Stomach (tissue), 4 donors: Measurements from ENCODE around the gene ARHGAP10.

Experiments
- CTCF ChIP-seq, 7 experiments: fragments of 450-650 bp in 4 of 7; fragments of 200-600 bp in 3 of 7; sonication (generic) in 3 of 7; IDR thresholded peaks; one replicate each; pipeline ENCODE4 v1.5.1; 2016 to 2019; ENCODE audit warnings: antibody characterized with exemption in 7 of 7, control low read depth in 2 of 7, mild to moderate bottlenecking in 1 of 7
- POLR2A ChIP-seq, 4 donors: fragments of 450-650 bp; IDR thresholded peaks; one replicate each; pipeline ENCODE4 v1.6.1; 2016; ENCODE audit warnings: antibody characterized with exemption in 4 of 4, control low read depth in 2 of 4, mild to moderate bottlenecking in 1 of 4, moderate library complexity in 1 of 4

DNA sequence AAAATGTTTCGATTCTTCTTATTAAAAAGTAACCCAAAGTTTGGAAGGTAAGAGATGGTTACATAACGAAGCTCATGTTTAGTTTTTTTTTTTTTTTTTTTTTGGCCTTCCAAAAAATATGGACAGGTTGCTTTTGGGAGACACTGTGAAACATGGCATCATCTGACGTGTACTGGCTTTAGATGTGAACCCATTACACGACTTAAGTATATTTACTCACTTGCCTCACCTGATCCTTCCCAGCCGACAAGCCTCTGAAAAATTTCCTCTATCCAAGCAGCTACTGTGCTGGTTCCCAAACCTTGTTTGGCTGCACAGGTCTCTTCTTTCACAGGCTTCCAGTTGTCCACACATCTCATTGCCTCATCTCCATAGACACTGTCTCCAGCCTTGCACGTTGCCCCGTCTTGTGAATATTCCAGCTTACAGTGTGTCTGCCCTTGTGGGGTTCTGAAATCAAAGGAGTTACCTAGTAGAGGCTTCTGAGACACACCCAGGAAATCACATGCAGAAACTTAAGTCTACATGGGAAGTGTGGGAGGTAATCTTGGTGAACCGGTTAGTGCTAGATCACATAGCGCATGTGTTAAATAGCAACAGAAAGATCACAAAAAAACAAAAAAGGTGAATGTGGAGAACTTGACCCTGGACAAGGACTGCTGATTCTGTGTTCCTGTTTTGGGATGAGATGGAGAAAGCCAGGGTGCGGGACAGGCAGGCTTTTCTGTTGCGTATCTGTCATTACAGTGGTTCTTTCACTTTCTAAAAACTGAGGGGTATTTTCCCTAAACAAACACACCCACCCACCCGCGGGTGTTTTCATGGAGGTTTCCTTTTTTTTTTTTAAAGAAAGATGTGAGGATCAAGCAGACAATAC lies 328.6 kb downstream of the ARHGAP10 start:
- TF ChIP-seq POLR2A (IDR thresholded peaks at IDR 0.05) = no peak
- TF ChIP-seq CTCF (IDR thresholded peaks at IDR 0.05) = no peak
